HG03175 (cell line): Measurements from ENCODE around the gene JPT2.

Source experiments
- ATAC-seq: cut with Tn5 transposase; IDR thresholded peaks from one replicate; pipeline ENCODE4 v1.9.1; 2021; ENCODE audit warnings: mild to moderate bottlenecking, moderate library complexity; ENCODE audit not compliant: unreplicated experiment

The JPT2 gene

GRCh38 chr16:1651094-1651973 lies 26.7 kb upstream of the JPT2 start:
- ATAC-seq: no peak

- ATAC-seq: no peak
These were observed 26.1 kb upstream of the JPT2 start for GRCh38 chr16:1651974-1652312.

GRCh38 chr16:1653023-1653422 lies 25.1 kb upstream of the JPT2 start:
- no peak for ATAC-seq

GRCh38 chr16:1654505-1655268 lies 23.4 kb upstream of the JPT2 start:
- ATAC-seq: no peak

GRCh38 chr16:1655269-1655807 lies 22.7 kb upstream of the JPT2 start:
- ATAC-seq: no peak

GRCh38 chr16:1655909-1656807 lies 21.9 kb upstream of the JPT2 start:
- no peak for ATAC-seq

- no peak for ATAC-seq
These were observed 21.1 kb upstream of the JPT2 start for GRCh38 chr16:1656808-1657617.

GRCh38 chr16:1657841-1658240 lies 20.2 kb upstream of the JPT2 start:
- no peak for ATAC-seq

GRCh38 chr16:1659031-1659430 lies 19.0 kb upstream of the JPT2 start:
- no peak for ATAC-seq

- no peak for ATAC-seq
These were observed 16.3 kb upstream of the JPT2 start for GRCh38 chr16:1661826-1662225.

- no peak for ATAC-seq
These were observed 15.5 kb upstream of the JPT2 start for GRCh38 chr16:1662543-1662942.

GRCh38 chr16:1665829-1666228 lies 12.2 kb upstream of the JPT2 start:
- ATAC-seq: no peak

- no peak for ATAC-seq
These were observed 11.8 kb upstream of the JPT2 start for GRCh38 chr16:1666316-1666715.

- ATAC-seq: no peak
These were observed 10.8 kb upstream of the JPT2 start for GRCh38 chr16:1667271-1667670.

GRCh38 chr16:1667916-1668315 lies 10.2 kb upstream of the JPT2 start:
- no peak for ATAC-seq

GRCh38 chr16:1668612-1669319 lies 9.3 kb upstream of the JPT2 start:
- ATAC-seq: no peak

GRCh38 chr16:1669698-1670097 lies 8.4 kb upstream of the JPT2 start:
- ATAC-seq: no peak

GRCh38 chr16:1670371-1670770 lies 7.7 kb upstream of the JPT2 start:
- ATAC-seq: no peak

GRCh38 chr16:1670866-1671265 lies 7.2 kb upstream of the JPT2 start:
- ATAC-seq: no peak
